DMS53 treated with DMSO at 0.1 percent for 48 hours (cell line): Measurements from ENCODE around the gene GPS2.

Experiments used
- DNase-seq: peaks from one replicate; lab custom pipeline; 2025; ENCODE audit not compliant: unreplicated experiment; lab: John Stamatoyannopoulos, UW

GPS2 gene

GRCh38 chr17:7318121-7318860 is 3.1 kb upstream of the GPS2 start:
- DNase-seq: no peak

GRCh38 chr17:7317161-7317803 is 2.1 kb upstream of the GPS2 start:
- no peak for DNase-seq

- DNase-seq: peak; percentile 29
These were observed 543 bp upstream of the GPS2 start for GRCh38 chr17:7315570-7316235.

GRCh38 chr17:7313890-7314718 is 1.1 kb downstream of the GPS2 start:
- no peak for DNase-seq

GRCh38 chr17:7313088-7313889 is 1.9 kb downstream of the GPS2 start:
- DNase-seq: no peak

- no peak for DNase-seq
These were observed 2.6 kb downstream of the GPS2 start for GRCh38 chr17:7312432-7313087.

GRCh38 chr17:7311110-7311705 is 4.0 kb downstream of the GPS2 start:
- no peak for DNase-seq

GRCh38 chr17:7309628-7310027 is 5.5 kb downstream of the GPS2 start:
- DNase-seq: no peak

- DNase-seq: peak; percentile 69
These were observed 6.3 kb downstream of the GPS2 start for GRCh38 chr17:7308625-7309433.

GRCh38 chr17:7307686-7308624 is 7.2 kb downstream of the GPS2 start:
- no peak for DNase-seq

- DNase-seq: peak; percentile 100
These were observed 8.1 kb downstream of the GPS2 start, which contains the start of gene EIF5A for GRCh38 chr17:7306911-7307685. Gene EIF5A, plus strand, starts transcription at chr17:7307628. Its CDS starts 2,008 bp downstream, at chr17:7309636.

GRCh38 chr17:7304179-7304578 is 11.0 kb downstream of the GPS2 start:
- no peak for DNase-seq

- DNase-seq: peak; percentile 83
These were observed 18.8 kb downstream of the GPS2 start for GRCh38 chr17:7296189-7296861.

GRCh38 chr17:7295230-7296180 is 19.7 kb downstream of the GPS2 start:
- no peak for DNase-seq

GRCh38 chr17:7294614-7295153 is 20.5 kb downstream of the GPS2 start, which contains the start of gene YBX2:
Gene YBX2, minus strand, starts transcription at chr17:7294639. Its CDS starts 139 bp downstream, at chr17:7294500.
- DNase-seq: peak; percentile 94
